Mammary epithelial cell (primary cell): ENCODE data around the gene MIB2.

Experiments used
- EZH2 ChIP-seq: IDR thresholded peaks from 2 replicates; pipeline ENCODE4 v1.6.1; 2012; ENCODE audit warnings: low read length, inconsistent platforms, borderline replicate concordance
- TF ChIP-seq, protein P1 (sequence below), 2 donors: IDR thresholded peaks in 1 of 2; conservative IDR thresholded peaks in 1 of 2; 2 replicates each; pipeline ENCODE4 v1.5.1; 2011 to 2012; ENCODE audit warnings: inconsistent platforms in 2 of 2, low read length in 2 of 2, mild to moderate bottlenecking in 2 of 2, control low read depth in 1 of 2, low read depth in 1 of 2; ENCODE audit not compliant: insufficient read depth in 1 of 2; ENCODE audit errors: extremely low read depth in 1 of 2

DNA sequence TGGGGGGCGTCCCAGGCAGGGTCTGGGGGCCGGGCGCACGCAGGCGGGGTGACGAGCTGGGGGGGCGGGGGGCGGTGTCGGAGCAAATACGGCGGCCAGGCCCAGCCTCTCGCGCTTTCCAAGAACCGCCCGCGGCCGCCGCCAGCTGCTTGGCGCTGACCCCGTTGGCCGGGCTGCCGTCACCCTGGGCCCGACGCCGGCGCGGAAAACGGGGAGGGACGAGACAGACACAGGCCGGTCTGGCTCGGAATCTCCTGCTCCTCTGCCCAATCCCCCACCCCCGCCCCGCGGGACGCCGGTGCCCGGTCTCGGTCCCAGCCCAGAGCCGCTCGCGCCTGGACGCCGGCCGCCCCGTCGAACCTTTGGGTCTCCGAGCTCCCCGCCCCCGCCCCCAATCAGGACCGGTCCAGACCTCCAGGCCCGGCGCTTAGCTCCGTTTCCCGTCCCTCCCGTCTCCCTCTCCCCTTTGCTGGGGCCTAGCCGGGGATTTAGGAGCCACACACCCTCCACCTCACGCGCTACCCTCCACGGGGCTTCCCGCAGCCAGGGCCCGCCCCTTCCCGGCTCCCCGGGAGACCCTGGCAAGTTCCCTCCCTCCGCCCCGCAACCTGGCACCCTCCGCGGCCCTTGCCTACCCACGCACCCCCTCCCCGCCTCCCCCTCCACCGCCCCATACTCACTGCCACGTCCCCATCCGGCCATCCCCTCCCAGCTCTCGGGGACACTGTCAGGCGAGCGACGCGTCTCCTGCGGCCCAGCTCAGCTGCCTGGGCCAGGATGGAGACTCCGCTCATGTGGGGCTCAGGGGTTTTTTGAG, 15.9 kb downstream of the MIB2 start:
- TF ChIP-seq, protein P1, sequence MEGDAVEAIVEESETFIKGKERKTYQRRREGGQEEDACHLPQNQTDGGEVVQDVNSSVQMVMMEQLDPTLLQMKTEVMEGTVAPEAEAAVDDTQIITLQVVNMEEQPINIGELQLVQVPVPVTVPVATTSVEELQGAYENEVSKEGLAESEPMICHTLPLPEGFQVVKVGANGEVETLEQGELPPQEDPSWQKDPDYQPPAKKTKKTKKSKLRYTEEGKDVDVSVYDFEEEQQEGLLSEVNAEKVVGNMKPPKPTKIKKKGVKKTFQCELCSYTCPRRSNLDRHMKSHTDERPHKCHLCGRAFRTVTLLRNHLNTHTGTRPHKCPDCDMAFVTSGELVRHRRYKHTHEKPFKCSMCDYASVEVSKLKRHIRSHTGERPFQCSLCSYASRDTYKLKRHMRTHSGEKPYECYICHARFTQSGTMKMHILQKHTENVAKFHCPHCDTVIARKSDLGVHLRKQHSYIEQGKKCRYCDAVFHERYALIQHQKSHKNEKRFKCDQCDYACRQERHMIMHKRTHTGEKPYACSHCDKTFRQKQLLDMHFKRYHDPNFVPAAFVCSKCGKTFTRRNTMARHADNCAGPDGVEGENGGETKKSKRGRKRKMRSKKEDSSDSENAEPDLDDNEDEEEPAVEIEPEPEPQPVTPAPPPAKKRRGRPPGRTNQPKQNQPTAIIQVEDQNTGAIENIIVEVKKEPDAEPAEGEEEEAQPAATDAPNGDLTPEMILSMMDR (conservative IDR thresholded peaks at IDR 0.05 in 1 of 2, IDR thresholded peaks at IDR 0.05 in 1 of 2; ENCODE audit: extremely low read depth in 1 of 2, insufficient read depth in 1 of 2, low read depth in 1 of 2, low read length in 2 of 2), result no peak
- TF ChIP-seq EZH2, result no peak
